Sigmoid colon (tissue), 3 donors: Measurements from ENCODE around the gene PLOD3.

Experiments
- CTCF ChIP-seq, 4 experiments: fragments of 450-650 bp in 3 of 4; fragments of 200-600 bp in 1 of 4; IDR thresholded peaks; one replicate each; pipeline ENCODE4 v1.5.1; 2016 to 2019; ENCODE audit warnings: antibody characterized with exemption in 4 of 4, mild to moderate bottlenecking in 3 of 4, moderate library complexity in 2 of 4
- POLR2A ChIP-seq, 2 donors: fragments of 450-650 bp; IDR thresholded peaks; one replicate each; pipeline ENCODE4 v1.6.1; 2016; ENCODE audit warnings: antibody characterized with exemption in 2 of 2, mild to moderate bottlenecking in 2 of 2, moderate library complexity in 2 of 2

GRCh38 chr7:101177644-101178043 is 39.7 kb downstream of the PLOD3 start:
- TF ChIP-seq CTCF (IDR thresholded peaks at IDR 0.05): no peak
- TF ChIP-seq POLR2A (IDR thresholded peaks at IDR 0.05): no peak
